ENCODE measurements around the gene PPP1R12B.
"Not testable (repeated sequence)": the region's sequence is repeated elsewhere in the genome, so short reads cannot be mapped to it uniquely, and the experiment has no call there.

The PPP1R12B gene

DNA sequence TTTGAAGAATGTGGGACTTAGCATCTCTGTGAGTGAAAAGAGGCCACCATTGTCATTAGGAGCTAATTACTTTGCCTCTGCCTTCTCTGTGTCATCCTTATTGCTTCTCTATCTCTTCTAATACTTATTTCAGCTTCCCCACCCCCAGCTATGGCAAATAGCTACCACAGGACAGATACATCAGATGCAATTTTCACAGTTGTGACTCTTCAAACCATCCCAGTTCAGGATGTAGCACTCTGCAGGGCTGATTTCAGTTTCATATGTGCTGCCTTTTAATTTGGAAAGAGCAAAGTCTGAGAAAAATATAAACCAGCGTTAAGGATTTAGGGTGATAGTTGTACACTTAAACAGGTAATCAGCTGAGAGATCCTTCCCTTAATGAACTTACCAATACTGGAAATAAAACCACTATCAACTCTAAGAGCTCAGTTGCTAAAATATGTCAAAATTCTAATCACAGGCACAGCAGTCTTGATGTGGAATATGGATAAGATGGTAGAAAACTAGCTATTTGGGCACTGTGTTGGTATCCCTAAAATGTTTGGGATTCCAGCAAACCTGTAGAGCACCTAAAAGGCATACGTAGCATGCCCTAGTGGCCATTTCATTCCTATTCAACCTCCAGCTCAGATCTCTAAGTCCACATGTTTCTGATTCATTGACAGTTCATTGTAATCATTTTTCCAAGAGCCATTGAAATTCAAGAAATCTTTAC lies 213.4 kb downstream of the PPP1R12B start:
- DNase-seq (ENCODE audit: low spot score): no peak

DNA sequence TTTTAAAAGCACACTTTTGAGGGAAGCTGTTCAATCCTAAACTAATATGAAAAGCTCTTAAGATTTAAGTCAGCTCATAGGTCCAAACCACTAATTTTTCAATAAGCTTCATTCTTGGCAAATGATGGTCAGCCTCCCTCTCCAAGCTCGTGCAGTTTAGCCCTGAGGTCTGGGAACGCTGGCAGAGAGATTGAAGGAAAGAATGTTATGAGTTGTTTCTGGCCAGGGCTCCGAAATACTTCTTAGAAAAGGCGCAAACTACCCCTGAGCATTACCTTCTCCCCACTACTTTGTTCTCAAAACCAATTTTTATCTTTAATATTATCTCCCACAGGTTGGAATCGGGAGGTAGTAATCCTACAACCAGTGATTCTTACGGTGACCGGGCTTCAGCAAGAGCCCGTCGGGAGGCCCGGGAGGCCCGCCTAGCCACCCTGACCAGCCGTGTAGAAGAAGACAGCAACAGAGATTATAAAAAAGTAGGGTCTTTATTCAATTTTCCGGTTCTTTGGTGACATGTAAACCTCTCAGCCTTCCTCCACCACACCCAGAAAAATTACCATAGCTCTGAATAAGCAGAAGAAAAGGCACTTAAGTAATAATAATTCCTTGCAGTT lies 214.1 kb downstream of the PPP1R12B start:
- no peak for DNase-seq (ENCODE audit: low spot score)

DNA sequence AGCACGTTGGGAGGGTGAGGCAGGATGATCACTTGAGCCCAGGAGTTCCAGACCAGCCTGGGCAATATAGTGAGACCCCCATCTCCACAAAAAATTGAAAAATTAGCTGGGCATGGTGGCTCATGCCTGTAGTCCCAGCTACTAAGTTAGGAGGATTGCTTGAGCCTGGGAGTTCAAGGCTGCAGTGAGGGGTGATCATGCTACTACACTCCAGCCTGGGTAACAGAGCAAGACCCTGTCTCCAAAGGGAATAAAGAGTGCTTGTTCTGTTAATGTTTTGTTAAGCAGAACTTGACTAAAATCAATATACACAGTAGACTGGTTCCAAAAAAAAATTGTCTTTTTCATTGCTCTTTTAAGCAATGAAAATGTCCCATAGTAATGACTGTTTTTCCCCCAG lies 215.3 kb downstream of the PPP1R12B start:
- DNase-seq (ENCODE audit: low spot score): no peak

DNA sequence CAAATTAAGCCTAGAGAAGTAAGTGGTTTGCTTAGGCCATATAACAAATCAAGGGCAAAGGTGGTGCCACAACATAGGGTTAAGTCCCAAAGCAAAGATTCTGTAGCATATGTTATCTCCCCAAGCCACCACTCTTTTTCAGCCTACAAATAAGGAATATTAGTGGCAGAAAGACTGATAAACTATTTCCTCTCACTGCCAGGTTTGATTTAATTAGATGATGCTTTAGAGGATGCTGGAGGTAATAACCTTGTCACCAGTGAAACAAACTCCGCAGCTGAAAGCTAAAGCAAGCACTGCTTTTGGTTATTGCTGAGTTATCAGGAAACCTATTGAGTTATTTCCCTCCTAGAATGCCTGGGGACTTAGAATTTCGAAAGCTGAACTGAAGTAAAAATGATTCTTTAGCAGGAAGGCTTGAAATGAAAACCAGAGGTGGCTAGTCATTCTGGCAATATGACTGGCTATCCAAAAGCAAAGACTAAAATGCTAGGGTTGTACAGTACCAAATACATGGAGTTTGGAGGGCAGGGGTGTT lies 216.5 kb downstream of the PPP1R12B start:
- no peak for DNase-seq (ENCODE audit: low spot score)

DNA sequence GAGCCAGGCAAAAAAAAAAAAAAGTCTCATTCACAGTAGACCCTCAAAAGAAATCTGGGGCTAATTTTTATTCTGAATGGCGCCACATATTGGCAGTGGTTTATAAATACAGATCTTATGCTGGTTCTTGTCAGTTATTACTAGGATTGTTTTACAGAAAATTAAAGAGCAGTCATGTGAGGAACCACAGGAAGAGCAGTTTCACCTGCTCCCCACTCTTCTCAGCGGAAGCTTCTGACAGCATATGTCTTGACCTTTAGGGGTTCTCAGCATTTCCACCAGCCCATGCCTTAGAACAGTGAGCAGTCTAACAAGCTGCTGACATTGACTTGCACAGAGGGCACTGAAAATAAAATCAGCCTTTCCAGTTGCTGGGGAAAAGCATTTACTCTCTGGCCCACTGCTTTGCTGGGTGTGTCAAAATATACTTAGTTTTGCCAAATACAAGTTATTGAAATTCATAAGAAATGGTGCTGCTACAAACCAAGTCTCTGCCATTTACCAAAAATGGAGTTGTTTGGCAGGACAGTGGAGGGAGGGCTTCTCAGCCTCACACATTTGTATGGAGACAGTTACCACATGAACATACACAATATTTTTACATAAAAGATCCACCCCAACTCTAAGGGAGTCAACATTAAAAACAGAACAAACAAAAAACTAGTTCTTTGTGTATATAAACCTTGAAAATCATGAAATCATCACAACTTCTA lies 217.5 kb downstream of the PPP1R12B start:
- DNase-seq (ENCODE audit: low spot score): no peak

DNA sequence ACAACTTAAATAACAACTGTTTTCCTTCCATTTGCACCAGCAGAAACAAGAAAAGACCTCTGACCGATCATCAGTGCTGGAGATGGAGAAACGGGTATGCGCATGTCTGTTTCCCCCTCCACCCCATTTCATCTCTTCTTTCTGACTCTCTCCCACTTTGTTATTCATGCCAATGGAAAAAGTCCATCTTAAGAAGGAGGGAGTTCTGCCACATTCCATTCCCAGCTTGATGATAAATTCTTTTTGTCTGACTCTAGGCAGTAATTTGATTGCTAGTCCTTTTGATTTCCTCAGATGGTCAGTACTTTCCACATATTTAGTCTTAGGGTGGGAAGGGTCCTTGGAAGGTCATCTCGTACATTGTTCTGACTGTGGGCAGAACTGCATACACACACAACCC lies 219.2 kb downstream of the PPP1R12B start:
- DNase-seq (ENCODE audit: low spot score): peak; percentile 56

DNA sequence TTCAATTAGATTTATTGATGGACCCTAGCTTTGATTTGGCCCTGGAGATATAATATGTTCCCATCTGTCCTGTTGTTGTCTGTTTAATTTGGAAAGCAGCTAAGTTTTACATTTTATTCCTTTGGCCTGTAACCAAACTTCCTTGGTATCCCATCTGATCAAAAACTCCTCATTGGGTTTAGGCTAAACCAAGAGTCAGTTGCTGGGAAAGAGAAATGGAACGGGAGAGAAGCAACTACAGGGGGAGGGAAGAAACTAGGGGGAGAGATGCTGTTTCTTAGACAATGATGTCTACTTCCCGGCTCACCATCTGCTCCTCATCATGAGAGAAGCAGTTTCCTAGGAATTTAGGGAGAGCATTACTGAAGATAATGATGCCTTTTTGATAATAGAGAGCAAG lies 219.9 kb downstream of the PPP1R12B start:
- no peak for DNase-seq (ENCODE audit: low spot score)

DNA sequence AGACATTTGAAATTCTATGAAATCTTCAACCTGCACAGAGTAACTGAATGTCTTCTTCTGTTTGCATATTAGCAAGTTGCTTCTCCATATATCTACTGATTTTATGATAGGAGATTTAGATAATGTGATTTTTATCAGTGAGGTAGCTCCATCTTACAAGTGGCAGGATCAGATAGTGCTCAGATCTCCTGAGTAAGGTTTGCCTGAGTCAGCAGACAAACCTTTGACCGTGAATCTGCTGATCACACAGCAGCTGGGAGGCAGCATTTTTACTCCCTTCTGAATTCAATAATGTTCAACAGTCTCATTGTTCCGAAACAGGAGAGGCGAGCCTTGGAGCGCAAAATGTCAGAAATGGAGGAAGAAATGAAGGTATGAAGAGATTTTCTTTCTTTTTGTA lies 220.3 kb downstream of the PPP1R12B start:
- DNase-seq (ENCODE audit: low spot score): no peak

DNA sequence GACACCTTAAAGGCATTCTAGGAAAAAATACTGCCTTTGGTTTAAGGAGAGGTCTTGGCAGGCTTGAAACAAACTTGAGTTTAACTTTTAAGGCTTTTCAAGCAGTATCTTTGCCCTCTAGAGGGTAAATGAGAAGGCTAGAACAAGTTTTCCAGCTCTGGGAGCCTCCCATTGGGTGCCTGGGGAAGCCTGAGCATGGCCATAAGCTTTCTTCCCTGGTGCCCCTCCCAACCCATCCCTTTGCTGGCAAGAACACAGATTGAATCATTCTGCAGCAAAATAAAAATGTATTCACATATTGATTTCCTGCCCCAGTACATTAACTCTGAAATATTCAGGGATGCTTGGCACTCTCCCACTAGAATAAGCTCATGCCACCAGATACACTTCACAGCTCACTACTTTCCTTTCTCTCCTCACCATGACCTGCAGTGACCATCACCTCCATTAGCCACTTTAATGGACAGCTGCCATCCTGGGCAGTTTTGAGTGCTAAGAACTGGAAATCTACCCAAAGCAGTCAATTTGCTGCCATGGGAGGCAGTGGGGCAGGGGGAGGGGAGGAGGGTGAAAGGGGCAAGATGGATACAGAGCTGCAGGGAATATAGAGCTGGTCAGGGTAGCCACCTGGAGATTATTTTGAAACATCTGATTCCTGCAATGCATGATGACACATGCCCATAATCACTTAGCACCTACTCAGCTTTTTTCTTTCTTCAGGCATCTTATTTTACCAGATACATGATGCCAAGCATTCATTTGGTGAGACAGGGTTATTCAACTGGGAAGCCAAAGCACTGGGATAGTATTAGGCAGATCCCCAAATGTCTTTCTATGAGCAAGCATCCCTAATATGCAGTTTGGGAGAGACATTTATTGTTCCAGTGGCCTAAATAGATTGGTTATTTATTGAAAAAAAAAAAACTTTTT lies 221.2 kb downstream of the PPP1R12B start:
- DNase-seq (ENCODE audit: low spot score): no peak

DNA sequence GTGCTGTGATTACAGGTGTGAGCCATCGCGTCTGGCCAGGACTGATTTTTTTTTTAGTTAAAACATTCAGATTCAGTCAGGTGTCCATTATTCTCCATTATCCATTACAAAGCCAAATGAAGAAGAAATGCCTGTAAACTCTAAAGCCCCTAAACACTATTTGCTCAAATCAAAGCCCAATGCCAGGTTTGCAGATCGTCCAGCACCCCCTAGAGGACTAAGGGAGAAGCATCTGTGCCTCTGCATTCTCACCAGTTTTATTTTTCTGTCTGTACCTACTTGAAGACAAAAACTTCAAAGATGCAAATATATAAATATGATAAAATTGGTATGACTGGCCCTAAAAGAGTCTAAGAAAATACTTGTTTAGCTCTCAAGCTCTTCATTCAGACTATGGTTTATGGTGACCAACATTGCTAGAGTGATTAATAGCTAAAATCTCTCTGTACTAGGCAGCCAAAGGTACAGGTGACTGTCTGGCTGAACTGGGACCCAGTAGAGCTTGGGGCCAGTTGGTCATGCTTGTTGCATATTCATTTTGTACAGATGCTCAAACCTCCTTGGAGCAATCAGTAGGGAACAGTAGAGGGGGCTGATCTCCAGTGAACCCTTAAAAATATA lies 223.3 kb downstream of the PPP1R12B start:
- DNase-seq (ENCODE audit: low spot score): peak; percentile 47

DNA sequence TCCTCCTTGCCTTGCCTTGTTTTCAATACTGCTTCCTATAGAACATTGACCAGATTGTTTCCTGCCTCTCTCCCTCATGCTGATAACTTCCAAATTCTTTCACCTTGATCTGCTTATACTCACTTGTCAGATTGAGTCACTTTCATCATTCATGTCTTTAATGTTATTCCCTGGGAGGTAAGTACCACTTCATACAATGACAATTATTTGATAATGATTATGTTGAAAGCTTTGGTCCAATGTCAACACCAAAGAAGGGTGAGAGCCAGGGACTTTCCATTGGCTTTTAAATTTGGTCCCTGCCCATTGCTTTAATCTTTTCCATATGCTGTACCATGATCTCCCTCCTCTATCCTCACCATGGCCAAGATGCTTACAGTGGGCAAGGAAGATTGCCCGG lies 224.4 kb downstream of the PPP1R12B start:
- no peak for DNase-seq (ENCODE audit: low spot score)

DNA sequence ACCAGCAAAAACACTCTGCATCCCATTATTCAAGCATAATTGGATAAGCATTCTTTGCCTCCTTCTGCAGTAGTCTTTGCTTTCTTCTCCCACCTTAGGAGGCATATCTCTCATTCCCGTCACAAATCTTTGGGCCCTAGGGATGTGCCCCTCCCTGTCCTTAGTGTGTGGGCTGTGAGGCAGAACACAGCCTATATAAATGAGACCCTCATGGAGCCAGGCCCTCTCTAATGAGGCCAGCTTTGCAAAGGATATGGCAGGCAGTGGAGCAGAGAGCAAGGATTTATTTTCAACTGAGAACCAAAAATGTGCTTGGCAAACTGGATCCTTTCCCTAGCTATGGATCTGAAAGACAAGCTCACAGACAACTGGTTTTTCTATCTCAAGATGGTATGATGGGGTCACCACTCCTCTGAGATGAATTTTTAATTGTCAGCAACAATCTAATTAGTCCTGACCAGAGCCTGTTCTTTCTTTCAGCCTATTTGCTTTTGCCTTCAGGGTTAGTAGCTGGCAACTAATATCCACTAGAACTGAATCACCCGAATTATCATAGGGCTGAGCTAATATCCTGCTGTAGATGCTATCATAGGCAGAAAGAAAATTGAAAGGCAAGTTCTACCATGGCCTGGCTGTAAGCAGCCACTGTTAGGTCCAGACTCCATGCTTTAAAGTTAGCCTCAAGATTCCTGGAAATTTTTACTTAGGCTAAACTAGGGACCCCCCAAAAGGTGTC lies 227.6 kb downstream of the PPP1R12B start:
- DNase-seq (ENCODE audit: low spot score): peak; percentile 46

DNA sequence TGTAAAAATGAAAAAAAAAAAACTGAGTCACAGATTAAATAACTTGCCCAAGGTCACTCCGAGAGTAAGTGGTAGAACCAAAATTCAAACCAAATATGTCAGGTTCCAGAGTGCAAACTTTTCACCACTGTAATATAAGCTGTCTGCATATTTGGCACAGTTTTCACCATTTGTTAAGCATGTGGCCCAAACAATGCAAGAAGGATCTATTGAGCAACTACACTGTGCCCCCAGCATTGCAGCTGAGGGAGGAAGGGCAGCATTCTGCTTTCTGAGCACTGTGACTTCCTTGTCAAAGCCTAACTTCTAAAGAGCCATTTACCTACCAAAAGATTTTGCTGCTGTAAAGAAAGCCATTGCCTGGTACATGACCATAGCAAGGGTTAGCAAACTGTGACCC lies 228.3 kb downstream of the PPP1R12B start:
- DNase-seq (ENCODE audit: low spot score): peak; percentile 76

DNA sequence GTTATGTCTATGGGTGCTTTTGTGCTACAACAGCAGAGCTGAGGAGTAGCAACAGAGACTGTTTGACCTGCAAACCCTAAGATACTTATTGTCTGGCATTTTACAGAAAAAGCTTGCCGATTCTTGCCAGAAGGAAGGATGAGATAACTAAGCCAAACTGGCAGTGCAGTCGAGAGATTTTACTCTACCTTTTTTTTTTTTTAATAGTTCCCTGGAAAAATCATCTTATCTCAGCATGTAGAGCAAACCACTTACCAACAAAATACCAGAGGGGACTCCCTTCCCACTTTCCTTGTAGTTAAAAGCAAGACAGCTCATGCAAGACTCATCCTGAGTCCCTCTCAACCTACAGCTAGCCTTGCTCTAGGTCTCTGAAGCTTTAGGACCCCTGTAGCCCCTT lies 228.9 kb downstream of the PPP1R12B start:
- DNase-seq (ENCODE audit: low spot score): no peak

DNA sequence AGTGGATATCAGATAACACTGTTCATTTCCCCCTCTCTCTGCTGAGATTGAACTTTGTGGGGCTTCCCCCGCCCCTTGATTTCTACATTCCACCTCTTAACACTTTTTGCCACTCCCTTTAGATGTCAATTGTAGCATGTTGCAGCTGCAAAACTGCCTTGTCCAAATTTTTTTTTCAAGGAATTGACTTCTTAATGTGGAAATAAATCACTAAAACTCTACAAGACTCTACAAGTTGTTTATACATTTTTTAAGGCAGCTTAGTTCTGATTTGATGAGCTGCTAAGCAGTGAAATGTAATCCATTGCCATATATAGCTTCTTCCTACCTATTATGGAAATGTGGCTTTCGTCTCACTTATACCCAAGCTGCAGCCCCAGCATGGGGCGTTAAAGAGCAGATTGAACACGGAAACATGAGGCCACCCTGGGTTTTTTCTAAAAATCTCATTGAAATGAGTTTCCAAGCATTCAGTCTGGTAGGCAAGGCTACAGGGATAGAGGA lies 229.6 kb downstream of the PPP1R12B start:
- no peak for DNase-seq (ENCODE audit: low spot score)

DNA sequence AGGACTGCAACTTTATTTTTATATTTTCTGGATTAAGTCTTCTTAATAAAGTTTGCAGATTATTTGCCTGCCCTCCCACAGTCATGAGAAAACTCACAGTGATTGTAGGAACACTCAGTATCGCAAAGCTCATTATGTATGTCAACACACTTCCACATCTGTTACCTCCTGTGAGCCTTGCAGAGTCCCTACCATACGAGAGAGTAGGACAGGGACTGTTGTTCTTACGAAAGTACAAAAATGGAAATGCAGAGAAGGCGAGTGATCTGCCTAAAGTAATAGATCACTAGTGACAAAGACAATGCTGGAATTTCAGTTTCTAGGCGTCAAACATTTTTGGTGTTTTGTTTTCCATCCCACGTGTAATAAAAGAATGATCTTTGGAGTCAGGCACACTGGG lies 230.1 kb downstream of the PPP1R12B start:
- peak; percentile 31 for DNase-seq (ENCODE audit: low spot score)

DNA sequence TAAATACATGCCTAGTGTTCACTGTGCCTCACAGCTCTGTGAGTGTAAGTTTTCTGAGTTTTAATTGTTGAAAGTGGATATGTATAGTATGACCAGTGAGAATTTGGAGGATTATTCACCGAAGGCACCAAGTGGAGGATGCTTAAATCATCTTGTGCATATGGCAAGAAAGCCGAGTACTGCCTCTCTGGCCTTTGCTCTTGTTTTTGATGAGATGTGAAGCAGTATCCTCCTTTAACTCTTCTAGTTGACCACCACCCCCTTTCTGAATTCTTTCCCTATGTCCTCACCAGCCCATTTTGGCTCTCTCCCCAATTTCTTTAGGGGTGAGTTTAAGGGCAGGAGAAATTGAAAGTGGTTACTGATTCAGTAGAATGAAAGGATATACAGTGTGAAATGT lies 231.3 kb downstream of the PPP1R12B start:
- peak; percentile 80 for DNase-seq (ENCODE audit: low spot score)

DNA sequence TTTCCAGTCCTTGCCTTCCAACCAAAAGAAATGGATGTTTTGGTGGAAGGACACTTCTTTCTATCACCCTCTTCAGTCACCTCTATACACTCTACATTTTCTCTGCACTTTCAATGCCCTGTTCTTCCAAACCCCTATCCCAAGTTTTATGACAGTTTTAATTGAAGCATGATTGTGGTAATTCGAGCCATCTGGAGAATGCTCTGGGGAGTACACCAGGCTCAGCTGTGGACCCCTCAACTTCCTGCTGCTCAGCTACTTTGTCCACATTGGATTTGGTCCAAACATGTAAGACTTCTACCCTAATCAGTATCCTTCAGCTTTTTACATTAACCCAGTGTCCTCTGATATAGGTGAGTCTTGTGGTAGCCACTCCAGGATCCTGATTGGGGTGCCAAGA lies 232.1 kb downstream of the PPP1R12B start:
- no peak for DNase-seq (ENCODE audit: low spot score)

DNA sequence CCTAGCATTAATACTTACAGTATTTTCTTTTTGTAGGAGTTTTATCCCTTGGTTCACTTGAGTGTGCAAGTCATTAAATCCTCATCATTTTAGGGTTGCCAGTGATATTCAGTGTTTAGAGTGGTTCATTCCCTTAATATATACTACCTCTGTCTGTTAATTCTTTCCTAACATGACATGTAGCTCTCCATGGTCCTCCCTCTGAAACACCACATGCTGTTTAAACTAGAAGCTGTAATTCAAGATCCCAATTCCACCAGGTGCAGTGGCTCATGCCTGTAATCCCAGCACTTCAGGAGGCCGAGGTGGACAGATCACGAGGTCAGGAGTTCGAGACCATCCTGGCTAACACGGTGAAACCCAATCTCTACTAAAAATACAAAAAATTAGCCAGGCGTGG lies 233.9 kb downstream of the PPP1R12B start:
- not testable (repeated sequence) for DNase-seq (ENCODE audit: low spot score)
